ENCODE measurements around the gene PSKH1. TPM values are rescaled to one million over a fixed set of nuclear protein-coding genes. Genes with fewer than 3 reads are reported as not detected.

PSKH1 gene
- total and polyA plus RNA-seq, 9 of the 15 experiments (the other 6 are each of a cell fraction or from before 2014, with no cell fraction given): 0.96 to 20.9 (median 9.4) TPM

- H3K27me3 ChIP-seq (ENCODE audit: control insufficient read depth in 2 of 2, insufficient read depth in 2 of 2, low read length in 2 of 2): no peaks in the 10 kb centered on the region
- peaks cover 24% of the 10 kb centered on the region; the same call in 2 of the 3 replicates for H3K36me3 ChIP-seq (ENCODE audit: control insufficient read depth, insufficient read depth, low read length)
- H3K4me2 ChIP-seq (ENCODE audit: insufficient read depth, low read length): no peak overlapping the region
- POLR2A ChIA-PET: interaction anchor here (0.7 to 2.5 kb wide), 5 partner anchors 9 to 39 kb away, joined by 3 to 8 read pairs (median 4); no protein-coding TSS in a partner anchor
- FAIRE-seq (no peak), ATAC-seq (no peak), DNase-seq (ENCODE audit: extremely low read depth in 1 of 4, low spot score in 3 of 4) (no peak)
- H3K79me2 ChIP-seq (ENCODE audit: control insufficient read depth, insufficient read depth, low read length): peaks cover 24% of the 10 kb centered on the region
- H3K27ac ChIP-seq (ENCODE audit: extremely low read depth, low read depth, low read length): no peak overlapping the region
- in situ Hi-C loops (cut with MboI): no loop called here
- no peaks in the 10 kb centered on the region for H3K9me1 ChIP-seq (ENCODE audit: control insufficient read depth, insufficient read depth, low read length)
- CTCF ChIA-PET (ENCODE audit: low intra/inter-chr PET ratio): interaction anchor here (0.6 kb wide), 1 partner anchor 110 kb away, joined by 4 read pairs; no protein-coding TSS in a partner anchor
- no peak overlapping the region for H3K4me3 ChIP-seq
- TF ChIP-seq POLR2G (IDR thresholded peaks at IDR 0.05; ENCODE audit: low read depth, low read length) (peak; percentile 68), FOXP1 (CRISPR knock-in tag; IDR thresholded peaks at IDR 0.05) (0 out of 2 replicates have a peak, but pooled peaks have one; percentile 0), FOXP4 (CRISPR knock-in tag; IDR thresholded peaks at IDR 0.05; ENCODE audit: borderline replicate concordance) (no peak), RBFOX2 (IDR thresholded peaks at IDR 0.05; ENCODE audit: low read depth, low read length) (0 out of 2 replicates have a peak, but pooled peaks have one; percentile 38)
- H3K9me3 ChIP-seq (replicated peaks; ENCODE audit: control insufficient read depth, insufficient read depth, low read depth, low read length): no peaks in the 10 kb centered on the region
- no TSS peak for BruUV-seq (replicated peaks)
- 84% methylated on average over 15 of the region's 17 CpGs for WGBS (ENCODE audit: insufficient coverage, low coverage, missing lambda C conversion rate)
- H3K9ac ChIP-seq (ENCODE audit: insufficient read depth in 1 of 2, low read depth in 2 of 2, low read length in 2 of 2): no peak overlapping the region
- H4K20me1 ChIP-seq (replicated peaks; ENCODE audit: control insufficient read depth, insufficient read depth, low read length): no peaks in the 10 kb centered on the region; the same call in 1 of the 2 replicates
- H3K4me1 ChIP-seq (replicated peaks in 1 of 2; ENCODE audit: control insufficient read depth in 2 of 2, insufficient read depth in 2 of 2, low read length in 2 of 2): peaks cover 11 to 50% of the 10 kb centered on the region in 2 experiments; a peak in 3 of 5 replicates
- H2AFZ ChIP-seq (ENCODE audit: low read depth, low read length): no peak overlapping the region
- intact Hi-C loops (cut with micrococcal nuclease): loop anchor here (10.0 kb wide), 1 partner anchor 406 kb away; the partner anchor contains the start of gene RIPOR1
Observed at GRCh38 chr16:67930678-67931211, 37.7 kb downstream of the PSKH1 start.
